Mucosa of rectum (tissue), 2 donors: Measurements from ENCODE around the gene SEMA3F.
A peak's percentile ranks its signal among the peaks of the same experiment; 100 is the strongest.

Source experiments
- H3K27ac ChIP-seq, 2 donors: one replicate each; pipeline ENCODE4 v1.7.0; 2013; ENCODE audit warnings: inconsistent platforms in 2 of 2, low read depth in 2 of 2, low read length in 2 of 2
- H3K27me3 ChIP-seq, 2 donors: one replicate each; pipeline ENCODE4 v1.7.0; 2013; ENCODE audit warnings: low read length in 2 of 2; ENCODE audit not compliant: control insufficient read depth in 2 of 2, insufficient read depth in 2 of 2
- H3K36me3 ChIP-seq, 2 donors: one replicate each; pipeline ENCODE4 v1.7.0; 2013; ENCODE audit warnings: low read length in 2 of 2; ENCODE audit not compliant: control insufficient read depth in 2 of 2, insufficient read depth in 2 of 2
- H3K4me1 ChIP-seq, 2 donors: one replicate each; pipeline ENCODE4 v1.7.0; 2013; ENCODE audit warnings: low read length in 2 of 2, mild to moderate bottlenecking in 1 of 2; ENCODE audit not compliant: control insufficient read depth in 2 of 2, insufficient read depth in 2 of 2
- H3K4me3 ChIP-seq, 2 donors: one replicate each; pipeline ENCODE4 v1.7.0; 2013; ENCODE audit warnings: low read length in 2 of 2
- H3K9ac ChIP-seq, 2 donors: one replicate each; pipeline ENCODE4 v1.7.0; 2013; ENCODE audit warnings: low read length in 2 of 2, low read depth in 1 of 2, mild to moderate bottlenecking in 1 of 2
- H3K9me3 ChIP-seq, 2 donors: one replicate each; pipeline ENCODE4 v1.7.0; 2013; ENCODE audit warnings: low read length in 2 of 2; ENCODE audit not compliant: control insufficient read depth in 2 of 2
- donor health status: healthy.
- donor health status: Normal muscosa, but diverticular disease.

The SEMA3F gene

DNA sequence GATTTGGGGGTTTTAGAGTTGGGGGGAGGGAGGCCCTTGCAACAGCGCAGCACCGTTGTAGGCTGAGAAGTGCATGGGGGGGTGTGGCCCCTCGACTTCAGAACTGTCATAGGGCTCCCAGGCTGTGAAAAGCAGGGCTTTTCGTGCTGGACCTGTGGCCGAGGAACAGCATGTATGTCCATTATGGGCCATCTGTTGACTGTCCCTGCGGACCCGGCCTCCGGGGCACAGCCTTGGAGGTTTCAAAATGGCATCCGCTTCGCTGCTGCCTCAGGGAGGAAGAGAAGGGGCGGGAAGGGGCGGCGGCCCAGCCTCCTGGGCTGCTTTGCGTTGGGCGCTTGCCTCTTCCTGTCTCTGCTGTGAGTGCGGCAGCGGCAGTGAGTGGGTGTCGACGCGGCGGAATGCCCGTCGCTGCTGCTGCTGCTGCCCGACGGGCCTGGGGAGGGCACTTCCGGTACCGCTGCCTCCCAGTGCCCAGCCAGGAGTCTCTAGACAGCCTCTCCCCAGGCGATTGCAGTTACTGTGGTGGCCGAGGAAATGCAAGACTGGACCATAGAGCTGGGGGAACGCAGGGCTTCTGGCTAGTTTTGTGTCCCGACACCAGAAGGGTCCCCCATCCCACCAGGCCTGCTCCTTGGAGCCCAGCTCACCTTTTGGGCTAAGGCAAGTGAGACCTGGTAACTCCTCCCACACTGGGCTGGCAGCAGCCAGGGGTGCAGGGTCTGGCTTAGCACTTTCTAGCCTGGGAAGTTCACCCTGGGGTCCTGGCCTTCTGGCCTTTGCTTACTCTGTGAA, 82.8 kb downstream of the SEMA3F start:
- Histone ChIP-seq H3K27me3 (no peaks in the 10 kb centered on the region), H3K4me3 (peak overlapping the region; percentile 78 to 88), H3K9me3 (no peaks in the 10 kb centered on the region), H3K36me3 (peaks cover 0 to 3% of the 10 kb centered on the region in 2 donors), H3K9ac (peak overlapping the region; percentile 74 to 94), H3K4me1 (peaks cover 57 to 59% of the 10 kb centered on the region in 2 donors), H3K27ac (peak overlapping the region; percentile 78 to 91)

DNA sequence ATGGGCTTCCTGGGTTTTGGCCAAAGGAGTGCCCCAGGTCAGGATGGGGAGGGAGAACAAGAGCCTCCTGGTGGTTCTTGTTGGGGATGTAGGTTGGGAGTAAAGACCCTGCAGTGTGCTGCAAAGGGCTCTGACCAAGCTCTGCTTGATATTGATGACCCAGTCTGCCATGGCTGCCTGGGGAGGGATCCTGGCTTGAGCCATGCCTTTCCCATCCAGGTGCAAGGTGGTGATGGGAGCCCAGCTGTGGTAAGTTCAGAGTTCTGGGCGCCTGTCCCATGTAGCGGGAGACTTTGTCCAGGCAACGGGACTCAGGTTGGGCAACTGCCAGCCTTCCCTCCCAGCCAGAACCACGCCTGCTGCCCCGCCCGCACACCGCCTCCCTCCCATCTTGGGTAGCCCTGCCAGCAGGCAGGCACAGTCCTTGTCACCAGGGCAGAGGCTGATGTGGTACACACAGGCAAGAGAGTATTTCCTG, 83.5 kb downstream of the SEMA3F start:
- peak overlapping the region; percentile 25 to 56 for H3K9ac ChIP-seq
- peaks cover 63 to 65% of the 10 kb centered on the region in 2 donors for H3K4me1 ChIP-seq
- H3K4me3 ChIP-seq: peak overlapping the region; percentile 78 to 88
- no peaks in the 10 kb centered on the region for H3K27me3 ChIP-seq
- peaks cover 0 to 3% of the 10 kb centered on the region in 2 donors for H3K36me3 ChIP-seq
- H3K9me3 ChIP-seq: no peaks in the 10 kb centered on the region
- H3K27ac ChIP-seq: peak overlapping the region; percentile 78 to 91
